Testis (tissue), 2 donors: ENCODE data around the gene DYRK3.

Source experiments
- POLR2A ChIP-seq: fragments of 450-650 bp; IDR thresholded peaks from one replicate; pipeline ENCODE4 v1.6.1; 2017; ENCODE audit warnings: antibody characterized with exemption, mild to moderate bottlenecking, moderate library complexity
- TF ChIP-seq, protein P1 (sequence below), 3 experiments: fragments of 450-650 bp in 2 of 3; fragments of 200-600 bp in 1 of 3; sonication (generic) in 1 of 3; IDR thresholded peaks; one replicate each; pipeline ENCODE4 v1.5.1; 2016 to 2019; ENCODE audit warnings: antibody characterized with exemption in 3 of 3, mild to moderate bottlenecking in 2 of 3, moderate library complexity in 1 of 3

DNA sequence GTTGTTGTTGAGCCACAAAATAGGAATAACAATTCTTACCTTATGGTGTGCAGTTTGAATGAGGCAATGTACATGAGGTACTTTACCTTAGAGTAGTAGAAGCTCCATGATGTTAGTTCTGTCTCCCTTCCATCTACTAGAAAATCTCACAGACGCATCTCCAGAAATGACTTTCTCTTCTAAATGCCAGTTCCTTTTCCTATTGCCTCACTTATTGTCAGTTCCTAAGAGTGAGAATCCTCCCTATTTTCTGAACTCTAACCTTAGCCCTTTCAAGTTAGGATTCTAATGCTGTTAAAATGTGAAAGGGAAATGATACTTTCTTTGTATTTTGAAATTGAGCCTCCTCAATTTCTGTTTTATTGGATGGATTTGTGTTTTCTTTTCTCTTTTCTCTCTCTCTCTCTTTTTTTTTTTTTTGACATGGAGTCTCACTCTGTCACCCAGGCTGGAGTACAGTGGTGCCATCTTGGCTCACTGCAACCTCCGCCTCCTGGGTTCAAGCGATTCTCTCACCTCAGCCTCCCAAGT is 30.8 kb downstream of the DYRK3 start:
- TF ChIP-seq POLR2A, result no peak
- TF ChIP-seq, protein P1, sequence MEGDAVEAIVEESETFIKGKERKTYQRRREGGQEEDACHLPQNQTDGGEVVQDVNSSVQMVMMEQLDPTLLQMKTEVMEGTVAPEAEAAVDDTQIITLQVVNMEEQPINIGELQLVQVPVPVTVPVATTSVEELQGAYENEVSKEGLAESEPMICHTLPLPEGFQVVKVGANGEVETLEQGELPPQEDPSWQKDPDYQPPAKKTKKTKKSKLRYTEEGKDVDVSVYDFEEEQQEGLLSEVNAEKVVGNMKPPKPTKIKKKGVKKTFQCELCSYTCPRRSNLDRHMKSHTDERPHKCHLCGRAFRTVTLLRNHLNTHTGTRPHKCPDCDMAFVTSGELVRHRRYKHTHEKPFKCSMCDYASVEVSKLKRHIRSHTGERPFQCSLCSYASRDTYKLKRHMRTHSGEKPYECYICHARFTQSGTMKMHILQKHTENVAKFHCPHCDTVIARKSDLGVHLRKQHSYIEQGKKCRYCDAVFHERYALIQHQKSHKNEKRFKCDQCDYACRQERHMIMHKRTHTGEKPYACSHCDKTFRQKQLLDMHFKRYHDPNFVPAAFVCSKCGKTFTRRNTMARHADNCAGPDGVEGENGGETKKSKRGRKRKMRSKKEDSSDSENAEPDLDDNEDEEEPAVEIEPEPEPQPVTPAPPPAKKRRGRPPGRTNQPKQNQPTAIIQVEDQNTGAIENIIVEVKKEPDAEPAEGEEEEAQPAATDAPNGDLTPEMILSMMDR (IDR thresholded peaks at IDR 0.05), result no peak
